Body of pancreas (tissue), 4 donors: ENCODE measurements around the gene TTC23L. TPM values are rescaled to one million over a fixed set of nuclear protein-coding genes. Genes with fewer than 3 reads are reported as not detected.
A peak's percentile ranks its signal among the peaks of the same experiment; 100 is the strongest.

Experiments
- ATAC-seq: fragments of 150-250 bp; one replicate; pipeline ENCODE4 v1.9.1; 2016
- DNase-seq, 4 donors: peaks; one replicate each; pipeline ENCODE4 v3.0.0-alpha.2; 2019
- H3K27ac ChIP-seq, 4 donors: fragments of 200-600 bp; sonication (generic); 1 replicate in 3 of 4; 2 replicates in 1 of 4; pipeline versions ENCODE4 v1.5.1 to v1.6.1; 2016 to 2019; ENCODE audit warnings: mild to moderate bottlenecking in 1 of 4, mixed read lengths in 1 of 4, moderate library complexity in 1 of 4
- H3K27me3 ChIP-seq, 2 donors: fragments of 200-600 bp; sonication (generic); one replicate each; pipeline ENCODE4 v1.6.0; 2016; ENCODE audit warnings: mild to moderate bottlenecking in 1 of 2
- H3K36me3 ChIP-seq, 2 donors: fragments of 200-600 bp; sonication (generic); replicated peaks in 1 of 2; 2 replicates each; pipeline ENCODE4 v1.5.1; 2016; ENCODE audit warnings: low read depth in 2 of 2; ENCODE audit not compliant: insufficient read depth in 1 of 2
- H3K4me1 ChIP-seq: fragments of 200-600 bp; sonication (generic); one replicate; pipeline ENCODE4 v1.6.0; 2016
- H3K4me3 ChIP-seq, 2 donors: fragments of 200-600 bp; sonication (generic); 1 replicate in 1 of 2; 2 replicates in 1 of 2; pipeline ENCODE4 v1.5.1; 2016 to 2019
- H3K9me3 ChIP-seq, 3 donors: fragments of 200-600 bp; sonication (generic); 1 replicate in 2 of 3; 2 replicates in 1 of 3; pipeline ENCODE4 v1.5.1; 2016
- POLR2A ChIP-seq, 3 donors: fragments of 450-650 bp; IDR thresholded peaks; one replicate each; pipeline ENCODE4 v1.6.1; 2016; ENCODE audit warnings: antibody characterized with exemption in 3 of 3, mild to moderate bottlenecking in 2 of 3
- WGBS, 2 donors: methylation state at CpG; one replicate each; pipeline ENCODE4 v1.1.5; 2017; 5-methylcytosine and 5-hydroxymethylcytosine counted together
- intact Hi-C: fragments of 100-400 bp; cut with DNase I; formaldehyde crosslinking; loops from one replicate; pipeline ENCODE4 v1.15.1; 2023
- total RNA-seq, 2 donors: library from RNA; depleted of rRNA; stranded (reverse); fragments of >200 nt; gene quantifications; one replicate each; pipeline ENCODE4 v1.1.0, GENCODE V29; 2016
- TF ChIP-seq, protein P1 (sequence below), 7 experiments: fragments of 450-650 bp in 4 of 7; fragments of 200-600 bp in 3 of 7; sonication (generic) in 3 of 7; IDR thresholded peaks; one replicate each; pipeline ENCODE4 v1.5.1; 2016 to 2019; ENCODE audit warnings: antibody characterized with exemption in 7 of 7

The TTC23L gene, protein sequence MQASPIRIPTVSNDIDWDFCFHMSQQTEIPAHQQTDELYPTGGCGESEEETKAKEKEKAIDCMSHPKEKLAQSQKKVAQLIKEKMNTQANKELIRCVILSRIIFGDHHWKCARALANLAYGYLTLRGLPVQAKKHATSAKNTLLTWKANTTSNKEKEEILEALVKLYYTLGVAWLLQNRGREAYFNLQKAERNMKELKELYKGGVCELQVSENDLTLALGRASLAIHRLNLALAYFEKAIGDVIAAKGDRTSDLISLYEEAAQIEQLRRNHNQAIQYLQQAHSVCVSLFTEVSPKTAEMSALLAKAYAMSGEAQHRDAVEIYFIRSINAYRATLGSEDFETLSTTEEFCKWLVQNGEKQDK
- 1 to 10 TPM in 1 of 2 donors, not detected in 1; 1.3 TPM for total RNA-seq

DNA sequence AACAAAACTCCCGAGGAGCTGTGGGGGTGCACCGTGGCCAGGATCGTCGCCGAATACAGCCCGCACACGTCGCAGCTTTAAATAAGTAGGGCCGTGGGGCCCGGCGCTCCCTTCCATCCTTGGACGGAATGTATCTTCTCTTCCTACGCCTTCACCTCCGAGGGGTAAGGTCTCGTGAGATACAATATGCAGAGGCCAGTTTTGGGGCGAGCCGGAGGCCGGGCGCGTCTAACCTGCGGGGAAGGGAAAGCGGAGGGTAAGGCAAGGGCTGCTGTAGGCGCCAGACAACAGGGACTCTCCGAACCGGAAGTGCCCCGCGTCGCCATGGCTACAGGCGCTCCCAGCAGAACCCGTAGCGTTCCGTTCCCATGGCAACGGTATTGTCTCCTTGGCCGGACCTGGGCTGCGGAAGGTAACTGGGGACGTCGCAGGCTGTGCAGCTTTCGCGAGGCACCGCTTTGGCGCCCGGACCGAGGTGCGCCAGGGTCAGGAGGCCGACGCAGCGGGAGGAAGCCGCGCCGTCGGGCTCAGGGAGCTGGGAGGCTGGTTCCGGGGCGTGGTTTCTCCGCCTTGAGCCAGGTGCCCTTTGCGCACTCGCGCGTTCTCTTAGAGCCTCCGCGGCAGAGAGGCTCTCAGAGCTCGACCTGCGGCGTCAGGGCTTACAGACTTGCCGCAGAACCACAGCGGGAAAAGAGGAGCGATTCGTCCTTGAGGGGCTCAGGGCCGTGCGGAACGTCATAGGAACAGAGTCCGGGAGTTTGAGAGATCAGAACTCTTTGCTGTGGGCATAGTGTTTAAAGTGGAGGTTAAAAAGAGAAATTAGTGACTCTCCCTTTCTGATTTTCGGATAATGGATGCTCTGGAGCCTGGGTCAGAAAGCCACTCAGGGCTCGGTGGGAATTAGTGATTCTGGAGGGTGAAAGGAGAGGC lies at the start of gene TTC23L:
TTC23L (plus strand) TSS at position 380 of the 930 bp plus-strand sequence. CDS start 1,508 bp downstream, outside the sequence.
- Histone ChIP-seq H3K9me3 (no peaks in the 10 kb centered on the region), H3K4me3 (peak within 1 kb of the TSS; percentile 38 to 62), H3K27me3 (no peaks in the 10 kb centered on the region), H3K27ac (peak within 1 kb of the TSS; percentile 57 to 87 (median 78)), H3K4me1 (peaks cover 6% of the 10 kb centered on the region), H3K36me3 (no peaks in the 10 kb centered on the region)
- 1 to 2% methylated on average over 42 to 71 of the region's 73 CpGs for WGBS, 2 donors
- DNase-seq, result peak; percentile 91 to 97 (median 95)
- peak; percentile 96 for ATAC-seq
- TF ChIP-seq, protein P1, sequence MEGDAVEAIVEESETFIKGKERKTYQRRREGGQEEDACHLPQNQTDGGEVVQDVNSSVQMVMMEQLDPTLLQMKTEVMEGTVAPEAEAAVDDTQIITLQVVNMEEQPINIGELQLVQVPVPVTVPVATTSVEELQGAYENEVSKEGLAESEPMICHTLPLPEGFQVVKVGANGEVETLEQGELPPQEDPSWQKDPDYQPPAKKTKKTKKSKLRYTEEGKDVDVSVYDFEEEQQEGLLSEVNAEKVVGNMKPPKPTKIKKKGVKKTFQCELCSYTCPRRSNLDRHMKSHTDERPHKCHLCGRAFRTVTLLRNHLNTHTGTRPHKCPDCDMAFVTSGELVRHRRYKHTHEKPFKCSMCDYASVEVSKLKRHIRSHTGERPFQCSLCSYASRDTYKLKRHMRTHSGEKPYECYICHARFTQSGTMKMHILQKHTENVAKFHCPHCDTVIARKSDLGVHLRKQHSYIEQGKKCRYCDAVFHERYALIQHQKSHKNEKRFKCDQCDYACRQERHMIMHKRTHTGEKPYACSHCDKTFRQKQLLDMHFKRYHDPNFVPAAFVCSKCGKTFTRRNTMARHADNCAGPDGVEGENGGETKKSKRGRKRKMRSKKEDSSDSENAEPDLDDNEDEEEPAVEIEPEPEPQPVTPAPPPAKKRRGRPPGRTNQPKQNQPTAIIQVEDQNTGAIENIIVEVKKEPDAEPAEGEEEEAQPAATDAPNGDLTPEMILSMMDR (IDR thresholded peaks at IDR 0.05), result no peak
- TF ChIP-seq POLR2A (IDR thresholded peaks at IDR 0.05), result peak; percentile 77 to 93 (median 92)
- intact Hi-C loops, result no loop called here

DNA sequence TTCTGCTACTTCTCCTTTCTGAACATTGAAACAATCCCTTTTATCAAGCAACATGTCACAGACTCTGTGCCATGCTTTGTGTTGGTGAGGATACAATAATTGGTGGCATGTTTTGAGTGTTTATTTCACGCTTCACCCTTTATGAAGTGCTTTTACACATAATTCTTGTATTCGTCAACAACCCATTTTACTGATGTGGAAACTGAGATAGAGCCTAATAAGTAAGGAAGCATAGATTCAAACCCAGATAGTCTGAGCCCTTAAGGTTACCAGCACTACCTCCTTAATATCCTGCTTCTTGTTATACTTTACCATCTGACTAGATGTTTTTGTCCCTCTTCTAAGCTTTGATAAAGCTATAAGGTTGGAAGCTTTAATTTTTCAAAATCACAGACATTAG lies 49.3 kb upstream of the TTC23L start:
- intact Hi-C loops, result no loop called here
- Histone ChIP-seq H3K4me1 (no peaks in the 10 kb centered on the region), H3K27ac (no peak overlapping the region), H3K36me3 (no peaks in the 10 kb centered on the region), H3K27me3 (no peaks in the 10 kb centered on the region), H3K9me3 (no peaks in the 10 kb centered on the region), H3K4me3 (no peak overlapping the region)
- no peak for TF ChIP-seq POLR2A (IDR thresholded peaks at IDR 0.05)
- TF ChIP-seq, protein P1 (IDR thresholded peaks at IDR 0.05), result no peak
- no peak for DNase-seq
- WGBS, 2 donors, result 95 to 97% methylated on average over 2 of the region's 2 CpGs
- no peak for ATAC-seq

DNA sequence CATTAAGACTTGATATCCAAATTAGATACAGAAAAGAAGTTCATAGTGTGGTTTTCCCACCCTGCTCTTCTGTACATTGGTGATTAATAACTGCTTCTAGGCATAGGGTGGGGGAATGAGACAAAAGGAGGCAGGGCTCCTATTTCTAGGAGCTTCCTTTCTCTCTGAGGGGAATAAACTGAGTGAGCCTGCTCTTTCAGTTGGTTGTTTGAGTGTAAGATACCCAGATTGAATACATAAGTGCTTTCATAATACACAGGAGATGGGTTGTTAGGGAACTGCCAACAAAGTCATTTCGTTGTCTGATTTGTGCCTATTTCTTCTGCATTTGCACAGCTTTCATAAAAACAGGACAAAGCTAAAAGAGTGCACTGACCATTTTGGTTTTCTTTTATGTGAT lies 48.9 kb upstream of the TTC23L start:
- Histone ChIP-seq H3K27me3 (no peaks in the 10 kb centered on the region), H3K9me3 (no peaks in the 10 kb centered on the region), H3K27ac (no peak overlapping the region), H3K4me3 (no peak overlapping the region), H3K4me1 (no peaks in the 10 kb centered on the region), H3K36me3 (no peaks in the 10 kb centered on the region)
- WGBS, 2 donors, result 50 to 77% methylated on average over 1 of the region's 1 CpG
- no peak for DNase-seq
- no peak for TF ChIP-seq POLR2A (IDR thresholded peaks at IDR 0.05)
- TF ChIP-seq, protein P1 (IDR thresholded peaks at IDR 0.05), result no peak
- no peak for ATAC-seq
- intact Hi-C loops, result no loop called here

DNA sequence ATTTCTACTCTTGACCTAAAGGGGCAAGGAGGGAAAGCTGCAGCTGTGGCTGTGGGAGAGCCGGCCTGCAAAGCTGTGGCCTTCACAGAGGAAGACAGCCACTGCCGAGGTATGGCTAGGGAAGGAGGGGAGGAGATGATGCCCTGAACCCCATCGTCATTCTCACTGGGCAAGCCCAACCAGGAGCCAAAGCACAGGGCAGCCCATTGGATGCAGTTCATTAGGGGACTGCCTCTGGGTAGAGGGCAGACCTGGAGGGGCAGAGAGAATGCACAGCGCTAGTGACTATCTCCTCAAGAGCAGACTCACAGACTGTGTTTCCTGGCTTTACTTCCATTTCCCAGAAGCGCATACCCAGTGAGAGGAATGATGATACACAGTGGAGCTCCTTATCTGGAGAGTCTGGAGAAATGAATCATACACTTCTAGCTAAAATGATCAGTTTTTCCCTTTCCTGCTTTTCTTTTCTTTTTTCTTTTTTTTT lies 47.2 kb upstream of the TTC23L start:
- intact Hi-C loops, result no loop called here
- no peak overlapping the region for H3K4me3 ChIP-seq
- TF ChIP-seq, protein P1 (IDR thresholded peaks at IDR 0.05), result no peak
- no peak for TF ChIP-seq POLR2A (IDR thresholded peaks at IDR 0.05)
- no peak overlapping the region for H3K27ac ChIP-seq
- H3K27me3 ChIP-seq, result no peaks in the 10 kb centered on the region
- DNase-seq (no peak), ATAC-seq (no peak)
- no peaks in the 10 kb centered on the region for H3K4me1 ChIP-seq
- WGBS, 2 donors, result 77 to 80% methylated on average over 5 of the region's 5 CpGs
- H3K36me3 ChIP-seq, result peaks cover 0 to 2% of the 10 kb centered on the region in 2 donors
- no peaks in the 10 kb centered on the region for H3K9me3 ChIP-seq
